Urinary bladder (tissue), 4 donors: ENCODE measurements around the gene SHKBP1. TPM values are rescaled to one million over a fixed set of nuclear protein-coding genes. Genes with fewer than 3 reads are reported as not detected.
"Not testable (repeated sequence)": the region's sequence is repeated elsewhere in the genome, so short reads cannot be mapped to it uniquely, and the experiment has no call there.

ENCODE experiments used
- DNase-seq: peaks from one replicate; pipeline ENCODE4 v3.0.0-alpha.2; 2015; ENCODE audit errors: extremely low spot score
- H3K27ac ChIP-seq: one replicate; pipeline ENCODE4 v1.5.1; 2013; ENCODE audit warnings: low read depth, mild to moderate bottlenecking, moderate library complexity
- H3K36me3 ChIP-seq: one replicate; pipeline ENCODE4 v1.6.1; 2013; ENCODE audit warnings: mild to moderate bottlenecking, moderate library complexity; ENCODE audit not compliant: insufficient read depth
- H3K4me1 ChIP-seq: one replicate; pipeline ENCODE4 v1.6.1; 2013; ENCODE audit warnings: mild to moderate bottlenecking, moderate library complexity; ENCODE audit not compliant: insufficient read depth
- H3K4me3 ChIP-seq: one replicate; pipeline ENCODE4 v1.5.1; 2013; ENCODE audit warnings: low read depth, low read length
- WGBS: extraction: QIAGEN DNeasy Blood & Tissue Kit; methylation state at CpG from one replicate; pipeline ENCODE4 v1.1.7; 2013; 5-methylcytosine and 5-hydroxymethylcytosine counted together
- polyA plus RNA-seq: library from polyadenylated mRNA; stranded (reverse); fragments of 200-250 nt; gene quantifications from one replicate; pipeline ENCODE4 v1.2.3, GENCODE V29; 2013
- total RNA-seq: library from RNA; depleted of rRNA; stranded (reverse); fragments of >200 nt; gene quantifications from one replicate; pipeline ENCODE4 v1.2.3, GENCODE V29; 2014
- donor health status: healthy with polysubstance abuse.
- donor health status: healthy.

SHKBP1 gene
- total and polyA plus RNA-seq, 2 donors, result 10.2 to 77.9 TPM

- Histone ChIP-seq H3K36me3 (no peaks in the 10 kb centered on the region), H3K4me3 (no peak overlapping the region), H3K4me1 (no peaks in the 10 kb centered on the region), H3K27ac (no peak overlapping the region)
- 82% methylated on average over 1 of the region's 1 CpG for WGBS
- no peak for DNase-seq
Observed at GRCh38 chr19:40547836-40548235, 28.8 kb upstream of the SHKBP1 start.

- 8% methylated on average over 43 of the region's 43 CpGs for WGBS
- Histone ChIP-seq H3K36me3 (no peaks in the 10 kb centered on the region), H3K27ac (no peak overlapping the region), H3K4me3 (no peak overlapping the region), H3K4me1 (no peaks in the 10 kb centered on the region)
- DNase-seq, result no peak
Observed at GRCh38 chr19:40549007-40549708, 27.5 kb upstream of the SHKBP1 start.

- WGBS, result 88% methylated on average over 4 of the region's 4 CpGs
- H3K4me1 ChIP-seq, result no peaks in the 10 kb centered on the region
- DNase-seq, result no peak
- no peak overlapping the region for H3K27ac ChIP-seq
- no peak overlapping the region for H3K4me3 ChIP-seq
- no peaks in the 10 kb centered on the region for H3K36me3 ChIP-seq
Observed at GRCh38 chr19:40550951-40551350, 25.7 kb upstream of the SHKBP1 start.

DNA sequence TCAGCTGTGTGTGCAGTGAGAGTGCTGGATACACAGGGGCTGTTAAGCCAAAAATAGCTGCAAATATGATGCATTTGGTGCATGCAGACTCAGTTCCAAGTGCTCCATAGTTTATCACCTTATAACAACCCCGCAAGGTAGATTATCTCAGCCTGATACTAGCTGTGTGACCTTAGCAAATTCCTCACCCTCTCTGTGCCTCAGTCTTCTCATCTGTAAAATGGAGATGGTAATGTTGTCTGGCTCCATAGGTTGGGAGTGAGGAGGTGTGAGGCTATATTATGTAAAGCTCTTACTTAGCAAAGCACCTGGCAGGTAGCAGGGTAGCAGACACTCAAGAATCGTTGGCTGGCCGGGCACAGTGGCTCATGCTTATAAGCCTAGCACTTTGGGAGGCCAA lies 23.8 kb upstream of the SHKBP1 start:
- Histone ChIP-seq H3K27ac (no peak overlapping the region), H3K4me1 (no peaks in the 10 kb centered on the region), H3K4me3 (no peak overlapping the region), H3K36me3 (no peaks in the 10 kb centered on the region)
- DNase-seq, result no peak
- whole genome bisulfite sequencing, result 95% methylated on average over 3 of the region's 3 CpGs

- no peak for DNase-seq
- no peaks in the 10 kb centered on the region for H3K36me3 ChIP-seq
- no peaks in the 10 kb centered on the region for H3K4me1 ChIP-seq
- WGBS, result 21% methylated on average over 69 of the region's 69 CpGs
- no peak overlapping the region for H3K27ac ChIP-seq
- no peak overlapping the region for H3K4me3 ChIP-seq
Observed at GRCh38 chr19:40553885-40554857, 22.5 kb upstream of the SHKBP1 start.

DNA sequence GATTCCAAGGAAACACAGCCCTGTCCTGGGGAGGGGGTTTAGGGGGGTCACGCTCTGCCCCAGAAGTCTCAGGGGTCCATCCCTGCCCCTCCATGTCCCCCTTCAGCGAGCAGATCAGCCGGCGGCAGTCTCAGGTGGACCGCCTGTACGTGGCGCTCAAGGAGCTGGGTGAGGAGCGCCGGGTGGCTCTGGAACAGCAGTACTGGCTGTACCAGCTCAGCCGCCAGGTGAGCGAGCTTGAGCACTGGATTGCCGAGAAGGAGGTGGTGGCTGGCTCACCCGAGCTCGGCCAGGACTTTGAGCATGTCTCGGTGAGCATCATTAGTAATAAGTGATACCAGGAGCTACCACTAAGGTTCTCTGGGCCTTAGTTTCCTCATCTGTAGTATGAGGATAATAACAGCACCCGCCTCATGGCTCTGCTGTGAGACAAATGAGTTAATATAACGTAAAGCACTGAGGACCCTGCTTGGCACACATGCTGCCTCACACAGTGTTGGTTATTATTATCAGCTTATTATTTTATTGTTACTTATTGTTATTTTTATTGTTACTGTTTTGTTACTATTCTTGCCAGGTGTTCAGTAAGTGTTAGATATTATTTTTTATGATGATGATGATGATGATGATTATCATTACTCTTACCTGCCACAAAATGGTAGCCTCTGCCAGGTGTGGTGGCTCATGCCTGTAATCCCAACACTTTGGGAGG lies 20.5 kb upstream of the SHKBP1 start:
- no peak overlapping the region for H3K27ac ChIP-seq
- H3K4me3 ChIP-seq, result no peak overlapping the region
- H3K4me1 ChIP-seq, result no peaks in the 10 kb centered on the region
- WGBS, result 83% methylated on average over 17 of the region's 17 CpGs
- no peak for DNase-seq
- H3K36me3 ChIP-seq, result no peaks in the 10 kb centered on the region

GRCh38 chr19:40556953-40557530 lies 19.6 kb upstream of the SHKBP1 start:
- Histone ChIP-seq H3K36me3 (no peaks in the 10 kb centered on the region), H3K4me1 (no peaks in the 10 kb centered on the region), H3K4me3 (no peak overlapping the region), H3K27ac (no peak overlapping the region)
- DNase-seq, result no peak
- WGBS, result 86% methylated on average over 24 of the region's 24 CpGs

- no peak for DNase-seq
- no peaks in the 10 kb centered on the region for H3K36me3 ChIP-seq
- no peaks in the 10 kb centered on the region for H3K4me1 ChIP-seq
- no peak overlapping the region for H3K4me3 ChIP-seq
- 72% methylated on average over 3 of the region's 3 CpGs for WGBS
- H3K27ac ChIP-seq, result no peak overlapping the region
Observed at GRCh38 chr19:40559394-40559793, 17.3 kb upstream of the SHKBP1 start.

GRCh38 chr19:40560092-40560507 lies 16.6 kb upstream of the SHKBP1 start:
- no peak for DNase-seq
- Histone ChIP-seq H3K27ac (no peak overlapping the region), H3K36me3 (no peaks in the 10 kb centered on the region), H3K4me3 (no peak overlapping the region), H3K4me1 (no peaks in the 10 kb centered on the region)
- WGBS, result 69% methylated on average over 20 of the region's 20 CpGs

DNA sequence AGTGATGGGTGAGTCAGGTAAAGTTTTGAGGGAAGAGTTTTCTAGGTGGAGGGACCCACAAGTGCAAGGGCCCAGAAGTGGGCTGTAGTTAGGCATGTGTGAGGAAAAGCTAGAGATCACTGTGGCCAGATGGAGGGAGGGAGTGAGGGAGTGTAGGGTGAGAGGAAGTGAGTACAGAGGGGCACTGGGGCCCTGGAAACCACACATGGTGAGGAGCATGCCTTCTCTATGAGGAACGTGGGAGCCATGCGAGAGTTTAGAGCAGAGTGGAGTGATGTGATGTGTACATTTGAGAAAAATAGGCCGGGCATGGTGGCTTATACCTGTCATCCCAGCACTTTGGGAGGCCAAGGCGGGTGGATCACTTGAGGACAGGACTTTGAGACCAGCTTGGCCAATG lies 14.7 kb upstream of the SHKBP1 start:
- H3K4me1 ChIP-seq, result no peaks in the 10 kb centered on the region
- no peak overlapping the region for H3K27ac ChIP-seq
- no peak overlapping the region for H3K4me3 ChIP-seq
- WGBS, result 67% methylated on average over 4 of the region's 4 CpGs
- H3K36me3 ChIP-seq, result no peaks in the 10 kb centered on the region
- no peak for DNase-seq

DNA sequence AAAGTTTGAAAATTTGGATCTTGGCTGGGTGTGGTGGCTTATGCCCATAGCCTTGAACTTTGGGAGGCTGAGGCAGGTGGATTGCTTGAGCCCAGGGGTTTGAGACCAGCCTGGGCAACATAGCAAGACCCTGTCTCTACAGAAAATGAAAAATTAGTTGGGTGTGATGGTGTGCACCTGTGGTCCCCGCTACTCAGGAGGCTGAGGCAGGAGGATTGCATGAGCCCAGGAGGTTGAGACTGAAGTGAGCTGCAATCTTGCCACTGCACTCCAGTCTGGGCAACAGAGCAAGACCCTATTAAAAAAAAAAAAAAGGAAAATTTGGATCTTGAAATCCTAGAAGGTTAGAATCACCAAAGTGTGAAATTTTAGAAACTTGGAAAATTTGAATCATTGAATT lies 12.1 kb upstream of the SHKBP1 start:
- 95% methylated on average over 1 of the region's 1 CpG for WGBS
- not testable (repeated sequence) for H3K36me3 ChIP-seq, DNase-seq, H3K4me1 ChIP-seq, H3K27ac ChIP-seq, H3K4me3 ChIP-seq

GRCh38 chr19:40565355-40565754 lies 11.3 kb upstream of the SHKBP1 start:
- no peak overlapping the region for H3K27ac ChIP-seq
- peaks cover 2% of the 10 kb centered on the region for H3K4me1 ChIP-seq
- DNase-seq, result no peak
- WGBS, result 73% methylated on average over 7 of the region's 7 CpGs
- no peak overlapping the region for H3K4me3 ChIP-seq
- H3K36me3 ChIP-seq, result no peaks in the 10 kb centered on the region

- H3K36me3 ChIP-seq, result no peaks in the 10 kb centered on the region
- WGBS, result 61% methylated on average over 14 of the region's 14 CpGs
- DNase-seq, result no peak
Observed at GRCh38 chr19:40565910-40566495, 10.7 kb upstream of the SHKBP1 start.

More at GRCh38 chr19:40565910-40566495, 10.7 kb upstream of the SHKBP1 start:
- Histone ChIP-seq H3K4me3 (no peak overlapping the region), H3K27ac (no peak overlapping the region), H3K4me1 (peaks cover 2% of the 10 kb centered on the region)
